ENCODE results near the gene PCCA. TPM values are rescaled to one million over a fixed set of nuclear protein-coding genes. Genes with fewer than 3 reads are reported as not detected.

PCCA gene
- total RNA-seq, 1 experiment from 2014 or later, result 52.8 TPM

GRCh38 chr13:100527644-100528043 is 438.8 kb downstream of the PCCA start:
- no peaks in the 10 kb centered on the region for H3K9me3 Mint-ChIP-seq
- H3K36me3 Mint-ChIP-seq, result peaks cover 17% of the 10 kb centered on the region
- no peaks in the 10 kb centered on the region for H3K27me3 Mint-ChIP-seq (ENCODE audit: low read depth)
- ATAC-seq (no peak), DNase-seq (ENCODE audit: low spot score) (no peak)
- no peak overlapping the region for H3K4me3 Mint-ChIP-seq
- TF ChIP-seq KAT7 (CRISPR knock-in tag; IDR thresholded peaks at IDR 0.05; ENCODE audit: borderline replicate concordance) (no peak), ZNF219 (CRISPR knock-in tag; IDR thresholded peaks at IDR 0.05; ENCODE audit: borderline replicate concordance) (no peak), E2F4 (CRISPR knock-in tag; IDR thresholded peaks at IDR 0.05; ENCODE audit: borderline replicate concordance, low read depth) (no peak), ZNF416 (CRISPR knock-in tag; IDR thresholded peaks at IDR 0.05) (no peak), AFF4 (CRISPR knock-in tag; IDR thresholded peaks at IDR 0.05; ENCODE audit: borderline replicate concordance) (no peak), IRF2 (CRISPR knock-in tag; IDR thresholded peaks at IDR 0.05; ENCODE audit: borderline replicate concordance, low read depth) (no peak), ZNF317 (CRISPR knock-in tag; IDR thresholded peaks at IDR 0.05; ENCODE audit: borderline replicate concordance, low read depth) (no peak), GTF2I (CRISPR knock-in tag; conservative IDR thresholded peaks at IDR 0.05) (no peak), MYBL2 (CRISPR knock-in tag; IDR thresholded peaks at IDR 0.05) (no peak), JAZF1 (CRISPR knock-in tag; IDR thresholded peaks at IDR 0.05) (no peak), SP1 (CRISPR knock-in tag; conservative IDR thresholded peaks at IDR 0.05) (no peak), ZNF512 (CRISPR knock-in tag; IDR thresholded peaks at IDR 0.05; ENCODE audit: borderline replicate concordance) (no peak), TEAD4 (CRISPR knock-in tag; IDR thresholded peaks at IDR 0.05) (no peak)
- TF ChIP-seq, protein P1, sequence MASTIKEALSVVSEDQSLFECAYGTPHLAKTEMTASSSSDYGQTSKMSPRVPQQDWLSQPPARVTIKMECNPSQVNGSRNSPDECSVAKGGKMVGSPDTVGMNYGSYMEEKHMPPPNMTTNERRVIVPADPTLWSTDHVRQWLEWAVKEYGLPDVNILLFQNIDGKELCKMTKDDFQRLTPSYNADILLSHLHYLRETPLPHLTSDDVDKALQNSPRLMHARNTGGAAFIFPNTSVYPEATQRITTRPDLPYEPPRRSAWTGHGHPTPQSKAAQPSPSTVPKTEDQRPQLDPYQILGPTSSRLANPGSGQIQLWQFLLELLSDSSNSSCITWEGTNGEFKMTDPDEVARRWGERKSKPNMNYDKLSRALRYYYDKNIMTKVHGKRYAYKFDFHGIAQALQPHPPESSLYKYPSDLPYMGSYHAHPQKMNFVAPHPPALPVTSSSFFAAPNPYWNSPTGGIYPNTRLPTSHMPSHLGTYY (CRISPR knock-in tag; IDR thresholded peaks at IDR 0.05), result no peak
- TF ChIP-seq, protein P2, sequence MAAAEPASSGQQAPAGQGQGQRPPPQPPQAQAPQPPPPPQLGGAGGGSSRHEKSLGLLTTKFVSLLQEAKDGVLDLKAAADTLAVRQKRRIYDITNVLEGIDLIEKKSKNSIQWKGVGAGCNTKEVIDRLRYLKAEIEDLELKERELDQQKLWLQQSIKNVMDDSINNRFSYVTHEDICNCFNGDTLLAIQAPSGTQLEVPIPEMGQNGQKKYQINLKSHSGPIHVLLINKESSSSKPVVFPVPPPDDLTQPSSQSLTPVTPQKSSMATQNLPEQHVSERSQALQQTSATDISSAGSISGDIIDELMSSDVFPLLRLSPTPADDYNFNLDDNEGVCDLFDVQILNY (CRISPR knock-in tag; IDR thresholded peaks at IDR 0.05), result no peak
- TF ChIP-seq, protein P3, sequence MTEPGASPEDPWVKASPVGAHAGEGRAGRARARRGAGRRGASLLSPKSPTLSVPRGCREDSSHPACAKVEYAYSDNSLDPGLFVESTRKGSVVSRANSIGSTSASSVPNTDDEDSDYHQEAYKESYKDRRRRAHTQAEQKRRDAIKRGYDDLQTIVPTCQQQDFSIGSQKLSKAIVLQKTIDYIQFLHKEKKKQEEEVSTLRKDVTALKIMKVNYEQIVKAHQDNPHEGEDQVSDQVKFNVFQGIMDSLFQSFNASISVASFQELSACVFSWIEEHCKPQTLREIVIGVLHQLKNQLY (CRISPR knock-in tag; IDR thresholded peaks at IDR 0.05), result no peak
- TF ChIP-seq, protein P4, sequence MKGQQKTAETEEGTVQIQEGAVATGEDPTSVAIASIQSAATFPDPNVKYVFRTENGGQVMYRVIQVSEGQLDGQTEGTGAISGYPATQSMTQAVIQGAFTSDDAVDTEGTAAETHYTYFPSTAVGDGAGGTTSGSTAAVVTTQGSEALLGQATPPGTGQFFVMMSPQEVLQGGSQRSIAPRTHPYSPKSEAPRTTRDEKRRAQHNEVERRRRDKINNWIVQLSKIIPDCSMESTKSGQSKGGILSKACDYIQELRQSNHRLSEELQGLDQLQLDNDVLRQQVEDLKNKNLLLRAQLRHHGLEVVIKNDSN (CRISPR knock-in tag; IDR thresholded peaks at IDR 0.05), result no peak
- POLR2A ChIA-PET, result no interaction called here
- CTCF ChIA-PET, result interaction anchor here (2.0 kb wide), 1 partner anchor 15 kb away, joined by 5 read pairs; no protein-coding TSS in a partner anchor
- H3K27ac Mint-ChIP-seq, result no peak overlapping the region
- peaks cover 46% of the 10 kb centered on the region for H3K4me1 Mint-ChIP-seq
